HEK293T (cell line): ENCODE data around the gene LIN52.

Experiments used
- ARNT ChIP-seq: fragments of 450-650 bp; IDR thresholded peaks from 2 replicates; pipeline ENCODE4 v1.6.1; 2017; ENCODE audit warnings: mild to moderate bottlenecking
- CTBP1 ChIP-seq: fragments of 450-650 bp; IDR thresholded peaks from 2 replicates; pipeline ENCODE4 v1.6.1; 2016; ENCODE audit warnings: borderline replicate concordance
- ELF4 ChIP-seq: fragments of 450-650 bp; IDR thresholded peaks from 2 replicates; pipeline ENCODE4 v1.6.1; 2017; ENCODE audit warnings: antibody characterized with exemption
- FOXK2 ChIP-seq: fragments of 450-650 bp; IDR thresholded peaks from 2 replicates; pipeline ENCODE4 v1.6.1; 2016; ENCODE audit warnings: mild to moderate bottlenecking
- SP1 ChIP-seq: fragments of 450-650 bp; IDR thresholded peaks from 2 replicates; pipeline ENCODE4 v1.6.1; 2017
- SUZ12 ChIP-seq: fragments of 450-650 bp; IDR thresholded peaks from 2 replicates; pipeline ENCODE4 v1.6.1; 2016; ENCODE audit warnings: mild to moderate bottlenecking

- no peak for TF ChIP-seq SUZ12
- TF ChIP-seq ELF4, result no peak
- TF ChIP-seq SP1, result no peak
- no peak for TF ChIP-seq FOXK2
- TF ChIP-seq CTBP1, result no peak
- no peak for TF ChIP-seq ARNT
These were observed 70.5 kb downstream of the LIN52 start for GRCh38 chr14:74155287-74155686.
